GM21825 (cell line): ENCODE results near the gene HOXC13.

Source experiments
- ATAC-seq: cut with Tn5 transposase; IDR thresholded peaks from one replicate; pipeline ENCODE4 v1.9.1; 2021; ENCODE audit warnings: mild to moderate bottlenecking, moderate library complexity; ENCODE audit not compliant: unreplicated experiment

The HOXC13 gene

GRCh38 chr12:53939141-53940108 lies 794 bp downstream of the HOXC13 start:
- ATAC-seq, result no peak

- ATAC-seq, result no peak
Observed at GRCh38 chr12:53940443-53941014, 1.9 kb downstream of the HOXC13 start.

- no peak for ATAC-seq
Observed at GRCh38 chr12:53941187-53941586, 2.6 kb downstream of the HOXC13 start.

- ATAC-seq, result no peak
Observed at GRCh38 chr12:53941750-53942149, 3.1 kb downstream of the HOXC13 start.

GRCh38 chr12:53942467-53942997 lies 3.9 kb downstream of the HOXC13 start:
- no peak for ATAC-seq

GRCh38 chr12:53944209-53944608 lies 5.6 kb downstream of the HOXC13 start:
- ATAC-seq, result no peak

GRCh38 chr12:53944907-53945847 lies 6.5 kb downstream of the HOXC13 start:
- ATAC-seq, result no peak

- ATAC-seq, result no peak
Observed at GRCh38 chr12:53947743-53948142, 9.1 kb downstream of the HOXC13 start.

- no peak for ATAC-seq
Observed at GRCh38 chr12:53948650-53949593, 10.3 kb downstream of the HOXC13 start.

- ATAC-seq, result no peak
Observed at GRCh38 chr12:53949631-53950436, 11.2 kb downstream of the HOXC13 start.

GRCh38 chr12:53950437-53950773 lies 11.8 kb downstream of the HOXC13 start:
- no peak for ATAC-seq

- no peak for ATAC-seq
Observed at GRCh38 chr12:53950789-53951576, 12.4 kb downstream of the HOXC13 start.

- no peak for ATAC-seq
Observed at GRCh38 chr12:53951577-53952334, 13.1 kb downstream of the HOXC13 start.

GRCh38 chr12:53952335-53952694 lies 13.7 kb downstream of the HOXC13 start:
- ATAC-seq, result no peak

- no peak for ATAC-seq
Observed at GRCh38 chr12:53952871-53953734, 14.5 kb downstream of the HOXC13 start.

GRCh38 chr12:53953831-53954693 lies 15.4 kb downstream of the HOXC13 start:
- ATAC-seq, result no peak
